Activated naive CD8-positive, alpha-beta T cell treated with anti-CD3 and anti-CD28 coated beads, Interleukin-2, amount 10 ng/mL, durations not matched to agents 7 days and 5 days (primary cell): ENCODE measurements around the gene CDKAL1. TPM values are rescaled to one million over a fixed set of nuclear protein-coding genes. Genes with fewer than 3 reads are reported as not detected.

Experiments used
- ATAC-seq: fragments of 150-1000 bp; cut with Tn5 transposase; one replicate; pipeline ENCODE4 v1.10.0; 2021; ENCODE audit warnings: low read depth, moderate library complexity
- POLR2A ChIA-PET: fragments of 350-600 bp; sonication (Branson Sonifier 250); formaldehyde crosslinking; loops from one replicate; lab custom pipeline; 2021; ENCODE audit warnings: antibody characterized with exemption; lab: Charles Lee
- DNase-seq: peaks from one replicate; pipeline ENCODE4 v3.0.0; 2021
- H3K27ac Mint-ChIP-seq: one replicate; pipeline ENCODE4 v1.8.0; 2022; ENCODE audit warnings: mild to moderate bottlenecking, mixed read lengths
- H3K27me3 Mint-ChIP-seq: one replicate; pipeline ENCODE4 v1.8.0; 2022; ENCODE audit warnings: mild to moderate bottlenecking, moderate library complexity, mixed read lengths
- H3K36me3 Mint-ChIP-seq: one replicate; pipeline ENCODE4 v1.8.0; 2021; ENCODE audit warnings: mild to moderate bottlenecking, mixed read lengths
- H3K4me1 Mint-ChIP-seq: one replicate; pipeline ENCODE4 v1.8.0; 2021; ENCODE audit warnings: mixed read lengths
- H3K4me3 Mint-ChIP-seq: one replicate; pipeline ENCODE4 v1.8.0; 2022; ENCODE audit warnings: mild to moderate bottlenecking, moderate library complexity, mixed read lengths
- H3K9me3 Mint-ChIP-seq: one replicate; pipeline ENCODE4 v1.8.0; 2021; ENCODE audit warnings: mixed read lengths
- total RNA-seq, 2 experiments: library from RNA; stranded (reverse); gene quantifications; one replicate each; pipeline ENCODE4 v1.2.3, GENCODE V29; 2021

CDKAL1 gene
- total RNA-seq, 2 experiments from 2014 or later: 22.7 to 24.4 TPM

GRCh38 chr6:20835315-20836010 is 301.2 kb downstream of the CDKAL1 start:
- Mint-ChIP-seq H3K4me3 (no peak overlapping the region), H3K4me1 (peaks cover 31% of the 10 kb centered on the region), H3K36me3 (peaks cover 25% of the 10 kb centered on the region), H3K27ac (no peak overlapping the region), H3K27me3 (no peaks in the 10 kb centered on the region), H3K9me3 (peaks cover 4% of the 10 kb centered on the region)
- DNase-seq: no peak
- POLR2A ChIA-PET: no interaction called here
- ATAC-seq: no peak

GRCh38 chr6:20837189-20837588 is 302.9 kb downstream of the CDKAL1 start:
- peaks cover 20% of the 10 kb centered on the region for H3K36me3 Mint-ChIP-seq
- H3K9me3 Mint-ChIP-seq: peaks cover 3% of the 10 kb centered on the region
- ATAC-seq: peak; percentile 88
- H3K4me1 Mint-ChIP-seq: peaks cover 38% of the 10 kb centered on the region
- peak overlapping the region; percentile 31 for H3K4me3 Mint-ChIP-seq
- POLR2A ChIA-PET: no interaction called here
- no peak overlapping the region for H3K27ac Mint-ChIP-seq
- H3K27me3 Mint-ChIP-seq: no peaks in the 10 kb centered on the region
- DNase-seq: no peak

GRCh38 chr6:20838113-20838512 is 303.9 kb downstream of the CDKAL1 start:
- Mint-ChIP-seq H3K9me3 (peaks cover 3% of the 10 kb centered on the region), H3K36me3 (peaks cover 17% of the 10 kb centered on the region), H3K4me3 (no peak overlapping the region), H3K27ac (no peak overlapping the region), H3K4me1 (peaks cover 38% of the 10 kb centered on the region), H3K27me3 (no peaks in the 10 kb centered on the region)
- DNase-seq (no peak), ATAC-seq (no peak)
- POLR2A ChIA-PET: no interaction called here

- Mint-ChIP-seq H3K27ac (no peak overlapping the region), H3K27me3 (no peaks in the 10 kb centered on the region), H3K4me1 (peaks cover 29% of the 10 kb centered on the region), H3K9me3 (peaks cover 3% of the 10 kb centered on the region), H3K36me3 (peaks cover 23% of the 10 kb centered on the region), H3K4me3 (no peak overlapping the region)
- ATAC-seq (no peak), DNase-seq (no peak)
- POLR2A ChIA-PET: no interaction called here
Observed at GRCh38 chr6:20839630-20840029, 305.4 kb downstream of the CDKAL1 start.

GRCh38 chr6:20840675-20841074 is 306.4 kb downstream of the CDKAL1 start:
- ATAC-seq (peak; percentile 43), DNase-seq (no peak)
- H3K4me1 Mint-ChIP-seq: peaks cover 27% of the 10 kb centered on the region
- peaks cover 20% of the 10 kb centered on the region for H3K36me3 Mint-ChIP-seq
- H3K27me3 Mint-ChIP-seq: no peaks in the 10 kb centered on the region
- no peak overlapping the region for H3K4me3 Mint-ChIP-seq
- no peak overlapping the region for H3K27ac Mint-ChIP-seq
- POLR2A ChIA-PET: no interaction called here
- H3K9me3 Mint-ChIP-seq: peaks cover 3% of the 10 kb centered on the region

- POLR2A ChIA-PET: no interaction called here
- H3K27ac Mint-ChIP-seq: no peak overlapping the region
- no peaks in the 10 kb centered on the region for H3K27me3 Mint-ChIP-seq
Observed at GRCh38 chr6:20841806-20842205, 307.5 kb downstream of the CDKAL1 start.

GRCh38 chr6:20845592-20845991 is 311.3 kb downstream of the CDKAL1 start:
- peaks cover 2% of the 10 kb centered on the region for H3K9me3 Mint-ChIP-seq
- no peak for ATAC-seq
- H3K27me3 Mint-ChIP-seq: no peaks in the 10 kb centered on the region
- no peak overlapping the region for H3K27ac Mint-ChIP-seq
- POLR2A ChIA-PET: no interaction called here
- no peak for DNase-seq
- no peak overlapping the region for H3K4me3 Mint-ChIP-seq
- H3K4me1 Mint-ChIP-seq: peaks cover 21% of the 10 kb centered on the region
- H3K36me3 Mint-ChIP-seq: peaks cover 26% of the 10 kb centered on the region

More at GRCh38 chr6:20841806-20842205, 307.5 kb downstream of the CDKAL1 start:
- H3K36me3 Mint-ChIP-seq: peaks cover 25% of the 10 kb centered on the region
- DNase-seq (no peak), ATAC-seq (no peak)
- H3K9me3 Mint-ChIP-seq: peaks cover 3% of the 10 kb centered on the region
- H3K4me3 Mint-ChIP-seq: no peak overlapping the region
- peaks cover 33% of the 10 kb centered on the region for H3K4me1 Mint-ChIP-seq

GRCh38 chr6:20846602-20847028 is 312.4 kb downstream of the CDKAL1 start:
- peaks cover 19% of the 10 kb centered on the region for H3K4me1 Mint-ChIP-seq
- DNase-seq: no peak

GRCh38 chr6:20847904-20848303 is 313.6 kb downstream of the CDKAL1 start:
- POLR2A ChIA-PET: interaction anchor here (1.0 kb wide), 1 partner anchor 13 kb away, joined by 3 read pairs; no protein-coding TSS in a partner anchor

More at GRCh38 chr6:20846602-20847028, 312.4 kb downstream of the CDKAL1 start:
- no peak overlapping the region for H3K27ac Mint-ChIP-seq
- no peak overlapping the region for H3K4me3 Mint-ChIP-seq
- H3K36me3 Mint-ChIP-seq: peaks cover 29% of the 10 kb centered on the region
- peaks cover 2% of the 10 kb centered on the region for H3K9me3 Mint-ChIP-seq
- no peaks in the 10 kb centered on the region for H3K27me3 Mint-ChIP-seq
- POLR2A ChIA-PET: no interaction called here
- peak; percentile 45 for ATAC-seq

GRCh38 chr6:20850686-20851416 is 316.6 kb downstream of the CDKAL1 start:
- Mint-ChIP-seq H3K27ac (no peak overlapping the region), H3K4me1 (peaks cover 15% of the 10 kb centered on the region), H3K4me3 (no peak overlapping the region), H3K9me3 (peaks cover 1% of the 10 kb centered on the region), H3K36me3 (peaks cover 20% of the 10 kb centered on the region), H3K27me3 (no peaks in the 10 kb centered on the region)
- DNase-seq: no peak
- no peak for ATAC-seq
- POLR2A ChIA-PET: no interaction called here

More at GRCh38 chr6:20847904-20848303, 313.6 kb downstream of the CDKAL1 start:
- no peak overlapping the region for H3K4me3 Mint-ChIP-seq
- H3K4me1 Mint-ChIP-seq: peaks cover 17% of the 10 kb centered on the region
- H3K9me3 Mint-ChIP-seq: no peaks in the 10 kb centered on the region
- no peak overlapping the region for H3K27ac Mint-ChIP-seq
- ATAC-seq (no peak), DNase-seq (no peak)
- no peaks in the 10 kb centered on the region for H3K27me3 Mint-ChIP-seq
- H3K36me3 Mint-ChIP-seq: peaks cover 28% of the 10 kb centered on the region

- no peak overlapping the region for H3K4me3 Mint-ChIP-seq
Observed at GRCh38 chr6:20851795-20852194, 317.5 kb downstream of the CDKAL1 start.

GRCh38 chr6:20853828-20854227 is 319.6 kb downstream of the CDKAL1 start:
- Mint-ChIP-seq H3K4me1 (peaks cover 3% of the 10 kb centered on the region), H3K4me3 (no peak overlapping the region), H3K27me3 (no peaks in the 10 kb centered on the region), H3K36me3 (peaks cover 9% of the 10 kb centered on the region), H3K9me3 (peaks cover 1% of the 10 kb centered on the region), H3K27ac (no peak overlapping the region)
- DNase-seq (no peak), ATAC-seq (no peak)
- POLR2A ChIA-PET: no interaction called here

More at GRCh38 chr6:20851795-20852194, 317.5 kb downstream of the CDKAL1 start:
- POLR2A ChIA-PET: no interaction called here
- no peak for ATAC-seq
- Mint-ChIP-seq H3K4me1 (peaks cover 7% of the 10 kb centered on the region), H3K27ac (no peak overlapping the region), H3K9me3 (peaks cover 1% of the 10 kb centered on the region), H3K36me3 (peaks cover 13% of the 10 kb centered on the region), H3K27me3 (no peaks in the 10 kb centered on the region)
- no peak for DNase-seq

GRCh38 chr6:20856681-20857288 is 322.5 kb downstream of the CDKAL1 start:
- no peak for DNase-seq
- Mint-ChIP-seq H3K36me3 (peaks cover 7% of the 10 kb centered on the region), H3K27me3 (no peaks in the 10 kb centered on the region), H3K4me1 (no peaks in the 10 kb centered on the region), H3K9me3 (peaks cover 1% of the 10 kb centered on the region), H3K27ac (no peak overlapping the region), H3K4me3 (no peak overlapping the region)
- no peak for ATAC-seq
- POLR2A ChIA-PET: no interaction called here
